NCI-H1417 (cell line): ENCODE measurements around the gene LHX4.
A peak's percentile ranks its signal among the peaks of the same experiment; 100 is the strongest.

ENCODE experiments used
- DNase-seq, 3 experiments: peaks; one replicate each; lab custom pipeline; 2025; lab: John Stamatoyannopoulos, UW

Gene LHX4

DNA sequence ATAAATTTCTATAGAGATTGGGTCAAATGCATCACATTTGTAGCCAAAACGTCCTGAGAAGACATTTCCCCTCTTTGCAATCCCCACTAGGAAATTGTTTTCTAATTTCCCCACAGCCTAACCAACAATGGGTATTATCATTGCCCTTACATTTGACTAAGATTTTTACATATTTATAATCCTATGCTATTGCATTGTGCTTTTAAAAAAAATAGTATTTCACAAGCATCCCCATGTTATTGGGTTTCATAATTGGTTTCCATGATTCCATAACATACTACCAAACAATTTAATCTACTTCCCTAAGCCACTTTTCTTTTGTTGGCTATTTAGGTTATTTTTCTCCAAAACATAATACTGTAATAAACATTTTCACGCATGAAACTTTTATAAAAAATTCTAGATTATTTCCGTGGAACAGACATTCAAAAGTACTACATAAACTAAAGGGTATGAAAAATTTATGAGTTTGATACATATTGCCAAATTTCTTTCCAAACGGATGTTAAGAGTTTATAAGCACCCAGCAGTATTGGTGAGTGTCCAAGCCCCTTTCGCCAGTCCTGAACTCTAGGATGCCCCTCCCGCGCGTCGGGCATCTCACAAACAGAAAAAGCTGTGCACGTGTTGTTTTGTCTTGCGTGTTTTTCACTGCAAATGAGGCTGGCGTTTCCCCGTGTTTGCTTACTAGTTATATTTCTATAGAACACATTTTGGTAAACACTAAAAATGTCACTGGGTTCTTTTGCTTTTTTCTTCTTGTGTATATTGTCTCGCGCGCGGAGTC lies 2.0 kb upstream of the LHX4 start:
- DNase-seq, result no peak

DNA sequence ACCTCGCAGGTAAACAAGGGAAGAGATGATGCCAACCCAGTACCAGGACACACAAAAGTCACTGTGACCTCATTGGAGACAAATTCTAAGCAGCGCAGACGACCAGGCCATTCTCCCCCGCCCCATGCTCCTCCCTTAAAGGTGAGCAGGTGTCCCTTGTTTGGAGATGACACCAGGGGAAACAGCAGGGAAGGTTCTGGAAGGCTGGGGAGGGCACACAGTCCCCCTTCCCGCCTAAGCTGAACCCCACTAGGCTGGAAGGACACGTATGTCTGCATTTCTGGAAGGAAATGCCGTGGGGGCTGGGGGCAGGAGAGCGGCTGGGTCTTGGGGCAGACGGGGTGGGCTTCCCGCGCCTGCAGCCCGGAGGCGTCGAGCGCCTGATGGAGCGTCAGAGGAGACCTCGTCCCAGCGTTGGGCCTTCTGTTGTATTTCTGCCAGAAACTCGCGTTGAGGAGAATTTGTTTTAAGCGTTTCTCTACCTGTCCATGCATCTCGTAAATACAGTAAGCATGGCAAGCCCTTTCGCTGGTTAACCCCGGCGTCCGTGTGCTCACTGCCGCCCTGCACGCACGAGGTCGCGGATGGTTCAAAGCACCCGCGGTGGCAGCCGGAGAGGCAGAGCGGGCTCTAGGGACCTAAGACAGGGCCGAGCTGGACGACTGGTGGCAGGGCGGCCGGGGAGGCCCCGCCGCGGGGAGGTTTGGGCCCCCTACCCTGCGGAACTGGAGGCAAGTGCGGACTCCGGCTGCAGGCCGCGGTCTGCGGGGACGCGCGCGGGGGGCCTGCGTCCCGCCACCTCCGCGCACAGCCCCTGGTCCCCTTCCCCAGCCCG lies 1.2 kb upstream of the LHX4 start:
- DNase-seq, result peak in 2 of 3 experiments; percentile 67 to 74

GRCh38 chr1:180230416-180230790 lies 339 bp downstream of the LHX4 start:
- DNase-seq, result peak in 1 of 3 experiments; percentile 63

DNA sequence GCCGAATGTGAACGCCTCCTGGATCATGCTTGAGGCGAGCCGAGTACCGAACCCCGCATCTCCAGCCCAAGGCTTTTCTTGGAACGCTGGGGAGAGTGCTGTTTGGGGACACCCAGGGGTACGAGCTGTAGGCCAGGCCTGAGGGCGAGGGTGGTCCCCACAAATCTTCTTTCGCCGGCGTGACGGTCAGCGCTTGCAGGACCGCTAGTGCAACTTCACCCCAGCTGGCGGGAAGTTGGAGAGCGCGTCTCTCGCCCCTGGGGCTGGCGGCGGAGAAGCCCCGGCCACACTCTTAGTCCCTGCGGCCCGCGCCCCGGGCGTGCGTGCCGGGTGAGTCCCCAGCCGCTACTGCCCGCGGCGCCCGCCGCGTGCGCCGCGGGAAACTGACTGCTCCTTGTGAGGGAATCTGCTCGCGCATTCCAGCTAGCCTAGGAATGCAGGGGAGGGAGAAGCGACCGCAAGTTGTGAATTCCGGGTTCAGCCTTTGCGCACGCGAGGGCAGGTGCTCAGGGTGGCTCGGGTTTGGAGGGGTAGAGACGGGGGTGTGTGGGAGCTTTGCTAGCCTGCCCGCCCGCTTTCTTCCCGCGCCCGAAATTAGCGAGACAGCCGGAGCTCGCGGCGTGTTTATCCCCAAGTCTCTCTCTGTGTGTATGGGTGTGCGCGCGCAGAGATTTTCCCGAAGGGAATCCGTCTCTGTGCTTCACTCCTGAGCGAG lies 884 bp downstream of the LHX4 start:
- peak in 2 of 3 experiments; percentile 58 to 65 for DNase-seq

DNA sequence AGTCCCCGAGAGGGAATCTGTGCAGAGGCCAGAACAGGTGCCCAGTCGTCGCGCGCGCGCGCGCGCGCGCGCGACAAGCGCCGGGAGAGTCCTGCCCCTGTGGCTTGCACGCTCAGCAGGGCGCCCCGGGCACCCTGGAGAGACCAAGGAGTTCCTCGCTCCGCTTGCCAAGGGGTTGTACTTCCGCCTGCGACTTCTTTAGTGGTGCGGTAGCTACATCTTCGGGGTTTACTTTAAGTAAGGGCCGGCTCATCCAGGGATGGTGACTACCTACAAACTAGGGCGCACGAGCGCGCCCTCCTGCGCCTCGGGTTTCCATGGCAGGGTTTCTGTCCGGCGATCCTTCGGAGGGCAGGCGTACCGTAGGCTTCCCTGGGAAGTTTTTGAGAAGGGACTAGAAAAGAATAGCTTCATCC lies 1.4 kb downstream of the LHX4 start:
- peak in 2 of 3 experiments; percentile 63 to 65 for DNase-seq

GRCh38 chr1:180231936-180232335 lies 1.9 kb downstream of the LHX4 start:
- no peak for DNase-seq

DNA sequence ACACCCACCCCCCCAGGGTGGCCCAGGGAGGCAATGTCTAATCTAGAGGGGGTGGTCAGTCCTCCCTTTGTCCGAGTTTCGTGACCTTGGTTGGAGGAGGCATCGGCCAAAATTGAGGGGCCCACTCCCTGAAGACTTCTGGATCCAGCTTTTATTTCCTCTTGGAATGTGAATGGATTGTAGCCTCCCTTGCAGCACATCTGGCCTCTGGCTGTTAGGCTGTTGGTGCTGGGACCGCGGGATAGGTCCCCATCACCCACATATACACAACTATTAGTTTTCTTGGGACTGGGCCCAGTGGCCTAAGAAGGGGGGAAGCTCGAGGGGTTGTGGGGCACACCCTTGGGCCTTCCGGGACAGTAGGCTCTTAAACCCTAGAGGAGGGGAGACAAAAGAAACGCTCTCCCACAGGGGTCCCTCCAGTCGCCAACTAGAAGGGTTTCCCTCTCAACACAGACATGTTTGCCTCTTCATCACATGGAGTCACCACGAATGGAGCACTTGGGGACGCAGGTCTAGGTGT lies 2.5 kb downstream of the LHX4 start:
- no peak for DNase-seq

DNA sequence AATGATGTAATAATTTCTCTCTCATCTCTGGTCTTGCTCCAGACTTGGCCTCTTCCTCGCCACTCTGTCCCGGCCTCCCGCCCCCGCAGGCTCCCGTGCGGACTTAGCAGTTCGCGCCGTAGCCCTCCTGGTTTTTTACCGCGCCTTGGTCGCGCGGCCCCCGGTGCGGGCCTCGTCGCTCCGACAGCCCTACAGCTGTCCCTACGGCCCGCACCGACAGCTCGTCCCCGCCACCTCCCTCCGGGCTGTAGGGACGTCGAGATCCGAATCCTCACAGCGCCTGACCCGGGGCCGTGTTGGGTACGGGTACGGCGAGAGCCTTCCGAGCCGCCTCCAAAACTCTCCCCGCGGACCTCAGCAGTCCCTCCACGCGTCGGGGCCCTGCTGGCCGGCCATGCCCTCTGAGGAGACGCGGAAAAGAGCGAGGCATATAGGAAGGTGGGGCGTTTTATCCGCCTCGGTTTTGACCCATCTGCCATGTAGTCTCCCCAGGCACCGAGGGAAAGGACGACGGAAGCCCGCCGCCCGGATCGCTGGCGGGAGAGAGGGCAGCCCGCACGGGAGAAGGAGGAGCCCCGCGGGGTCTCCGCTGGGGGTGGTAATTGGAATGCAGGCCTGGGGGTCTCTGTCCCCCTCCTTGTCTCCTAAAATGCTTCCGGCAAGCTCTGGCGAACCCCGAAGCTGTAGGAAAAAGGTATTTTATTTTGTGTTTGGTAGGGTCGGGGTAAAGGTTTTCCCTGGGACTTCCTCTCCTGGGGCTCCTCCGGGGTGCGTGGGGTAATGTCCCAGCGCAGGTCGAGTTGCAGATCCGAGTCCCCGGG lies 3.3 kb downstream of the LHX4 start:
- no peak for DNase-seq

DNA sequence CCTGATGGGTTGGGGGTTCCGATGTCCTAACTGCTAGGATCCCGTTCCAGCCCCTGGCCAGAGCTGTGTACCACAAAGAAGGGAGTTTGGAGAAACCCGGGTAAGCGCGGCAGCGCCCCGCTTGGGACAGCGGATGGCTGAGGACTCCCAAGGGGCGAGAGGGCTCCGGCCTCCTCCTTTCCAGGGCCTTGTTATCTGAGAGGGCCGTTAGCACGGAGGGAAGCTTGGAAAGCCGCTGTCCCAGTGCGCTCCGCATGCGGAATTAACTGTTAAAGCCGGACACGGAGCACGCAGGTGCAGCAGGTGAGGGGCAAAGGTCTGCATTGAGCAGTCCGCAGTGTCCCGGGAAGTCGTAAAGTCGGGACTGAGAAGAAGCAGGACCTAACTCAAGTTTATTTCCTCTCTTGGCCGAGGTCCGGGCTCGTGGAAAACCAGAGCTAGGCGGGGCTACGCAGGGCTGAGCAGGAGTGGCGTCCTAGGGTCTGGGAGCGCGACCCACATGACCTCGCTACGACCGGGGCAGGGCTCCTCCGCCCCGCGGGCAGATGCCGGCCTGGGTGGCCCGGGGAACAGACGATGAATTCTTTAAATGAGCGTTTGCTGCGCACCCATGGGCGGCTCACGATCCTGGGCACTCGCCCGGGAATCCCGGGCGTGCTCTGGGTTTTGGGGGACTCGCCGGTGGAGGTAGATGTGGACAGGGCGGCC lies 4.5 kb downstream of the LHX4 start:
- no peak for DNase-seq

DNA sequence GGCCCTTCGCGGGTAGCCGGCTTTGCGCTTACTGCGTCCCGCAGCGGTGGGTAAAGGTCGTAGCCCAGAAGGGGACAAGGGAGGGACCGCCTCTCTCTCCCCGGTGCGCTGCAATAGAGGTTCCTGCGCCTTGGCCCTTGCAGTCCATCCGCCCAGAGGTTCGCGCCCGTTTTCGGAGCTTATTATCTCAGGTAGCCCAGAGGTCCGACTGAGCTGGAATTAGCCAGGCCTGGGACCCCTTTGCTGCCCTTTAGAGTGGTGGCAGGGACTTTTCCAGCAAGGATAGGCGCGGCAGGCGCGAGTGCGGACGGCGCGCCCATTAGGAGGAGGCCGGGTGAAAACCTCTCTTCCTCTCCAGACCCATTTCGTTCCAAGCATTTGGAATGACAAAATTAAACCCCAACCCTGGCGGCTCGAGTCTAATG lies 5.0 kb downstream of the LHX4 start:
- no peak for DNase-seq

DNA sequence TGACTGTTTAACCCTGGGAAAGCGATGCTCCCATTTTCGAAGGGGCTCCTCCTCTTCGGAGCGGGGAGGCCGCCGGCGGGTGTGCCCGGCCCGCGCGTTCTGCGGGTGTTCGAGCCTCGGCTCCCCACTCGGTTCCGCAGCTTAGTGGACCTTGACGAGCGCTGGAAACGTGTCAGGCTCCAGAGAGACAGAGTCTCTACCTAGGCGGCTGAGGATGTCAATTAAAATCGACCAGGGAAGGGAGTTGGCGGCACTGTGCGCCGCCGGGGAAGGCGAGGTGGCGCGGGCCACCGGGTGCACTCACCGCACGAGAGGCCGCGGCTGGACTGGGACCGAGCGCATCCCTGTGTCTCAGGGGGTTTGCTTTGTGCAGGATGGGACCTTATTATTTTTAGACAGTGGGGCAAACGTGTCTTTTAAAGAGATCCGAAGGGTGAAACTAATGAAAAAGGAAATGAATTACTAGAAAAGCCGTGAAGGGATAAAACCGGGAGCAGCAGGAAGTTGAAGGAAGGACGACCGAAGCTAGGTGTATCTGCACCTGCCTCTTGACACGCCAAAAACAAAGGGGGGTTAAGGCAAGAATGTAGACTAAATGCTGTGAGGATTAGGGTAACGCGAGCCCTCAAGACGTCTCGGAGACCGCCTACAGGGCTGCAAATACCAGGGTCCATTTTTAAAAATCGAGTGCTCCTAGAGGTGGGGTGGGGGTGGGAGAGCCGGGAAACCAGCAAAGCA lies 5.6 kb downstream of the LHX4 start:
- no peak for DNase-seq

DNA sequence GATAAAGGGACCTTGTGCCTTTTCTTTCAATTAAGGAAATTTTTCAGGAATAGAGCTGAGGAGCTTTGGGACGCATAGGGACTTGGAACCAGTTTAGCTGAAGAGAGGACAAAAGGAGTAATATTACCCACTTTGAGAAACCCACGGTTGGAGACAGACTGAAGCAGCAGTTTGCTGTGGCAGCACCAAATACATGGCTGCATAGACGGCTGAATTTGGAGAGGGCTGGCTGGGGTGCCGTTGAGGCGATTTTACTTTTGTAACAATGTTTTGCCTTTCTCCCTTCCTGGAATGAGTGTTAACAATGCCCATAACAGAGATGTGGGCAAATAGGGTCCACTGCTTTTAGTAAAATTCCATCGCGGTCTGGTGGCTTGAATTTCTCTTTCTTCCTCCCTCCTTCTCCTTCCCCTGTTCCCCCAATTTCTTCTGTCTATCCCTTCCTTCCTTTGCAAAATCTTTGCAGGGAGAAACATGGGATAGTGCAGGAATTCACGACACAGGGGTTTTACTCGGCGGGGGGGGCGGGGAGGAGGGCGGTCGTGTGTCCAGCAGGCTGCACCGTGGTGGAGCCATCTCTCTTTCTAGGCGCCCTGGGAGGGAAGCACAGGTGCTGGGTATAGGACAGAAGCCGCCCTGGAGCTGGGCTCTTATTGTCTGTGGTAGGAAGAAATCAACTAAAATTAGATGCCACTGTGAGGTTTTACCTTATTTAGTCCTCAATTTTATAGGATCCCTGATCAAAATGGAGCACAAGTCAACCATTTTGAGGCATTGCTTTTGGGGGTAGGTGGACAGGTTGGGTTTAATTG lies 6.8 kb downstream of the LHX4 start:
- DNase-seq, result no peak

DNA sequence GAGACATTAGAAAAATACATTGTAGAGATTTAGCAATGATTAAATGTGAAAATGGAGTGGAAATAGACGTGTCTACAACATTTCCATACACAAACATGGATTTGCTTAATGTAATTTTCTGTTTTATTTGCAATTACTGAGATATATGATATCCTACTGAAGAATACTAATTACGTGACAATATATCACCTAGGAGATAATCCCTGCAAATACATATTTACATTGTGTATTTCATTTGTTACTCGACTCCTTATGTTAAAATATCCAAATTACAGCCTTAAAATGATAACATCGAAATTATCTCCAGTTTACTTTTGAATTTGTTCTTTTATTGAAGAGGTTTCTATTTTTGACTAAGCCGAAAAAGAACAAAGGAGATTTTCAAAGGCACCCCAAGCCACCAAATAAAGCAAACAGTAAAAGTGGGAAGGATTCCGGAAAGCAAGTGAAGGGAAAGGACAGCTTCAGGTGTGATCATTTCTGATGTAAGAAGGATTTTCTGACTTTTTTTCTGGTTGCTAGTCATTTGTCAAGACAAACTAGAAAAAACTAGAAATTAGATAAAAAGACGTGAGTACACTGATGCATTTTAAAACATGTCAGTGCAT lies 7.9 kb downstream of the LHX4 start:
- DNase-seq, result peak in 1 of 3 experiments; percentile 75

GRCh38 chr1:180238675-180239074 lies 8.6 kb downstream of the LHX4 start:
- no peak for DNase-seq

GRCh38 chr1:180239145-180240096 lies 9.4 kb downstream of the LHX4 start:
- no peak for DNase-seq

GRCh38 chr1:180241716-180242544 lies 11.9 kb downstream of the LHX4 start:
- DNase-seq, result no peak
